Caco-2 (cell line): ENCODE data around the gene ACTN4. TPM values are rescaled to one million over a fixed set of nuclear protein-coding genes. Genes with fewer than 3 reads are reported as not detected.

Experiments
- BruUV-seq: library from RNA; stranded (reverse); fragments of 400-500 nt; replicated peaks from 2 replicates; lab custom pipeline; 2021; lab: Mats Ljungman, UMichigan
- CTCF ChIA-PET: fragments of 300-600 bp; sonication (Branson Sonifier 250); formaldehyde crosslinking; loops from one replicate; lab custom pipeline; 2022; ENCODE audit warnings: antibody characterized with exemption; lab: Charles Lee
- POLR2A ChIA-PET: fragments of 300-600 bp; sonication (Branson Sonifier 250); formaldehyde crosslinking; loops from one replicate; lab custom pipeline; 2022; ENCODE audit warnings: antibody characterized with exemption; lab: Charles Lee
- DNase-seq, 2 experiments: peaks; one replicate each; pipeline versions ENCODE4 v3.0.0 to v3.0.0-alpha.2; 2020 to 2022
- H3K27me3 ChIP-seq: replicated peaks from 2 replicates; pipeline ENCODE4 v1.6.0; 2011; ENCODE audit warnings: low read length; ENCODE audit not compliant: control insufficient read depth, insufficient read depth
- H3K36me3 ChIP-seq: 2 replicates; pipeline ENCODE4 v1.5.1; 2011; ENCODE audit warnings: low read length; ENCODE audit not compliant: control insufficient read depth, insufficient read depth
- H3K4me1 ChIP-seq: fragments of 250-450 bp; sonication (Bioruptor Pico); 2 replicates; pipeline ENCODE4 v1.5.1; 2020; ENCODE audit warnings: mild to moderate bottlenecking
- H3K4me3 ChIP-seq: 2 replicates; pipeline ENCODE4 v1.5.1; 2011; ENCODE audit warnings: low read depth, mild to moderate bottlenecking, control low read depth, low read length
- H3K9me3 ChIP-seq: fragments of 250-450 bp; sonication (Bioruptor Pico); 2 replicates; pipeline ENCODE4 v1.5.1; 2020; ENCODE audit warnings: mild to moderate bottlenecking, moderate library complexity
- H3K27ac Mint-ChIP-seq: one replicate; pipeline ENCODE4 v1.8.0; 2022; ENCODE audit warnings: mixed read lengths; ENCODE audit not compliant: unreplicated experiment
- H3K27me3 Mint-ChIP-seq: one replicate; pipeline ENCODE4 v1.8.0; 2022; ENCODE audit warnings: mixed read lengths; ENCODE audit not compliant: insufficient read depth, unreplicated experiment
- H3K36me3 Mint-ChIP-seq: one replicate; pipeline ENCODE4 v1.8.0; 2022; ENCODE audit warnings: mild to moderate bottlenecking, mixed read lengths; ENCODE audit not compliant: insufficient read depth, unreplicated experiment
- H3K4me1 Mint-ChIP-seq: one replicate; pipeline ENCODE4 v1.8.0; 2022; ENCODE audit warnings: low read depth, mixed read lengths; ENCODE audit not compliant: unreplicated experiment
- H3K4me3 Mint-ChIP-seq: one replicate; pipeline ENCODE4 v1.8.0; 2022; ENCODE audit warnings: mild to moderate bottlenecking, moderate library complexity, mixed read lengths; ENCODE audit not compliant: unreplicated experiment
- H3K9me3 Mint-ChIP-seq: one replicate; pipeline ENCODE4 v1.8.0; 2022; ENCODE audit warnings: mixed read lengths; ENCODE audit not compliant: unreplicated experiment
- intact Hi-C: fragments of 100-400 bp; cut with micrococcal nuclease; formaldehyde crosslinking; loops from one replicate; pipeline ENCODE4 v1.10.0; 2022; ENCODE audit not compliant: unreplicated experiment
- total RNA-seq: library from RNA; stranded (reverse); gene quantifications from 2 replicates; pipeline ENCODE4 v1.2.3, GENCODE V29; 2022
- TF ChIP-seq, protein P1 (sequence below), 2 experiments: fragments of 200-600 bp in 1 of 2; IDR thresholded peaks; 1 replicate in 1 of 2; 2 replicates in 1 of 2; pipeline versions ENCODE4 v1.5.1 to v1.8.0; 2011 to 2022; ENCODE audit warnings: antibody characterized with exemption in 1 of 2, control low read depth in 1 of 2, inconsistent platforms in 1 of 2, low read depth in 1 of 2, low read length in 1 of 2, mild to moderate bottlenecking in 1 of 2, moderate library complexity in 1 of 2; ENCODE audit not compliant: insufficient read depth in 1 of 2, severe bottlenecking in 1 of 2, unreplicated experiment in 1 of 2

ACTN4 gene
- total RNA-seq, 1 experiment from 2014 or later = 605 TPM

- Mint-ChIP-seq H3K4me1 (peaks cover 51% of the 10 kb centered on the region), H3K9me3 (no peaks in the 10 kb centered on the region), H3K27ac (peak overlapping the region; percentile 82), H3K36me3 (peaks cover 92% of the 10 kb centered on the region), H3K27me3 (no peaks in the 10 kb centered on the region), H3K4me3 (no peak overlapping the region)
- H3K27me3 ChIP-seq = no peaks in the 10 kb centered on the region
- TF ChIP-seq, protein P1, sequence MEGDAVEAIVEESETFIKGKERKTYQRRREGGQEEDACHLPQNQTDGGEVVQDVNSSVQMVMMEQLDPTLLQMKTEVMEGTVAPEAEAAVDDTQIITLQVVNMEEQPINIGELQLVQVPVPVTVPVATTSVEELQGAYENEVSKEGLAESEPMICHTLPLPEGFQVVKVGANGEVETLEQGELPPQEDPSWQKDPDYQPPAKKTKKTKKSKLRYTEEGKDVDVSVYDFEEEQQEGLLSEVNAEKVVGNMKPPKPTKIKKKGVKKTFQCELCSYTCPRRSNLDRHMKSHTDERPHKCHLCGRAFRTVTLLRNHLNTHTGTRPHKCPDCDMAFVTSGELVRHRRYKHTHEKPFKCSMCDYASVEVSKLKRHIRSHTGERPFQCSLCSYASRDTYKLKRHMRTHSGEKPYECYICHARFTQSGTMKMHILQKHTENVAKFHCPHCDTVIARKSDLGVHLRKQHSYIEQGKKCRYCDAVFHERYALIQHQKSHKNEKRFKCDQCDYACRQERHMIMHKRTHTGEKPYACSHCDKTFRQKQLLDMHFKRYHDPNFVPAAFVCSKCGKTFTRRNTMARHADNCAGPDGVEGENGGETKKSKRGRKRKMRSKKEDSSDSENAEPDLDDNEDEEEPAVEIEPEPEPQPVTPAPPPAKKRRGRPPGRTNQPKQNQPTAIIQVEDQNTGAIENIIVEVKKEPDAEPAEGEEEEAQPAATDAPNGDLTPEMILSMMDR (IDR thresholded peaks at IDR 0.05; ENCODE audit: insufficient read depth in 1 of 2, low read depth in 1 of 2, low read length in 1 of 2, severe bottlenecking in 1 of 2, unreplicated experiment in 1 of 2) = no peak
- DNase-seq = no peak
- BruUV-seq = no TSS peak
- H3K4me1 ChIP-seq = peaks cover 87% of the 10 kb centered on the region
- H3K4me3 ChIP-seq = no peak overlapping the region
- H3K36me3 ChIP-seq = peaks cover 3% of the 10 kb centered on the region
- H3K9me3 ChIP-seq = no peaks in the 10 kb centered on the region
- CTCF ChIA-PET = interaction anchor here (0.6 to 1.0 kb wide), 2 partner anchors 8 to 19 kb away, joined by 3 to 5 read pairs; no protein-coding TSS in a partner anchor
- intact Hi-C loops = no loop called here
- POLR2A ChIA-PET = no interaction called here
Observed at GRCh38 chr19:38690146-38690545, 42.7 kb downstream of the ACTN4 start.

DNA sequence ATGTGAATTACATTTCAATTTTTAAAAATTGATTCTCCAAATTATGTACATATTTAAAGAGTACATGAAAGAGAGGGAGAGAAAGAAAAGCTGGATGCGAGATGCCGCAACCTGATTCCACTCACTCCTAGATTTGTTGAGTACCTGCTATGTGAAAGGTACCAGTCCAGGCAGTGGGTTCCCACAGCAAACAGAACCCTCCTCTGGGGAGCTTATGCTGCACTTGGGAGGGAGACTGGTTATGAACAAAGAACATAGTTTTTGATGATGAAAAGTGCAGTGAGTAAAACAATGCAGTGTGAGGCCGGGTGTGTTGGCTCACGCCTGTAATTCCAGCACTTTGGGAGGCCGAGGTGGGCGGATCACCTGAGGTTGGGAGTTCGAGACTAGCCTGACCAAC is 43.4 kb downstream of the ACTN4 start:
- Mint-ChIP-seq H3K36me3 (peaks cover 93% of the 10 kb centered on the region), H3K4me1 (peaks cover 53% of the 10 kb centered on the region), H3K27ac (no peak overlapping the region), H3K9me3 (no peaks in the 10 kb centered on the region), H3K4me3 (no peak overlapping the region), H3K27me3 (no peaks in the 10 kb centered on the region)
- Histone ChIP-seq H3K36me3 (peaks cover 1% of the 10 kb centered on the region), H3K9me3 (no peaks in the 10 kb centered on the region), H3K4me3 (no peak overlapping the region), H3K27me3 (no peaks in the 10 kb centered on the region), H3K4me1 (peaks cover 82% of the 10 kb centered on the region)
- no TSS peak for BruUV-seq
- POLR2A ChIA-PET = no interaction called here
- CTCF ChIA-PET = interaction anchor here (1.0 kb wide), 1 partner anchor 9 kb away, joined by 3 read pairs; no protein-coding TSS in a partner anchor
- TF ChIP-seq, protein P1 (IDR thresholded peaks at IDR 0.05; ENCODE audit: insufficient read depth in 1 of 2, low read depth in 1 of 2, low read length in 1 of 2, severe bottlenecking in 1 of 2, unreplicated experiment in 1 of 2) = no peak
- no peak for DNase-seq
- intact Hi-C loops = no loop called here

- no peak for DNase-seq
- H3K9me3 Mint-ChIP-seq = no peaks in the 10 kb centered on the region
- H3K36me3 Mint-ChIP-seq = peaks cover 93% of the 10 kb centered on the region
- no peak overlapping the region for H3K4me3 Mint-ChIP-seq
- Histone ChIP-seq H3K9me3 (no peaks in the 10 kb centered on the region), H3K27me3 (no peaks in the 10 kb centered on the region), H3K4me3 (no peak overlapping the region), H3K4me1 (peaks cover 76% of the 10 kb centered on the region), H3K36me3 (peaks cover 6% of the 10 kb centered on the region)
- H3K27ac Mint-ChIP-seq = peak overlapping the region; percentile 82
- TF ChIP-seq, protein P1 (IDR thresholded peaks at IDR 0.05; ENCODE audit: insufficient read depth in 1 of 2, low read depth in 1 of 2, low read length in 1 of 2, severe bottlenecking in 1 of 2, unreplicated experiment in 1 of 2) = no peak
- no TSS peak for BruUV-seq
- peaks cover 41% of the 10 kb centered on the region for H3K4me1 Mint-ChIP-seq
- CTCF ChIA-PET = interaction anchor here (0.5 to 0.6 kb wide), 2 partner anchors 50 to 519 kb away, joined by 3 to 6 read pairs; no protein-coding TSS in a partner anchor
- intact Hi-C loops = no loop called here
- H3K27me3 Mint-ChIP-seq = no peaks in the 10 kb centered on the region
- POLR2A ChIA-PET = no interaction called here
Observed at GRCh38 chr19:38691938-38692457, 44.5 kb downstream of the ACTN4 start.
